Prostate gland (tissue), 2 donors: ENCODE data around the gene FAM43B. TPM values are rescaled to one million over a fixed set of nuclear protein-coding genes. Genes with fewer than 3 reads are reported as not detected.

Source experiments
- DNase-seq: peaks from one replicate; pipeline ENCODE4 v3.0.0-alpha.2; 2019; ENCODE audit warnings: low spot score
- H3K27ac ChIP-seq, 2 donors: fragments of 200-600 bp; sonication (generic); 2 replicates each; pipeline ENCODE4 v1.5.1; 2017 to 2019
- H3K27me3 ChIP-seq: fragments of 200-600 bp; sonication (generic); replicated peaks from 2 replicates; pipeline ENCODE4 v1.5.1; 2019; ENCODE audit not compliant: insufficient read depth
- H3K36me3 ChIP-seq, 2 donors: fragments of 200-600 bp; sonication (generic); 1 replicate in 1 of 2; 2 replicates in 1 of 2; pipeline versions ENCODE4 v1.5.1 to v1.8.1; 2017 to 2019
- H3K4me1 ChIP-seq: fragments of 200-600 bp; sonication (generic); replicated peaks from 2 replicates; pipeline ENCODE4 v1.5.1; 2019
- H3K4me3 ChIP-seq, 2 donors: fragments of 200-600 bp; sonication (generic); 2 replicates each; pipeline ENCODE4 v1.5.1; 2017 to 2019
- H3K9me3 ChIP-seq: fragments of 200-600 bp; sonication (generic); 2 replicates; pipeline ENCODE4 v1.5.1; 2017
- POLR2A ChIP-seq: fragments of 450-650 bp; IDR thresholded peaks from one replicate; pipeline ENCODE4 v1.6.1; 2016; ENCODE audit warnings: antibody characterized with exemption, mild to moderate bottlenecking
- POLR2AphosphoS5 ChIP-seq: sonication (generic); formaldehyde crosslinking; IDR thresholded peaks from one replicate; pipeline ENCODE4 v1.6.1; 2017; ENCODE audit warnings: antibody characterized with exemption
- WGBS: methylation state at CpG from one replicate; pipeline ENCODE4 v1.1.5; 2018; 5-methylcytosine and 5-hydroxymethylcytosine counted together
- intact Hi-C: fragments of 100-400 bp; cut with DNase I; formaldehyde crosslinking; loops from one replicate; pipeline ENCODE4 v1.14.2; 2022
- total RNA-seq, 2 donors: library from RNA; depleted of rRNA; stranded (reverse); fragments of >200 nt; gene quantifications; one replicate each; pipeline ENCODE4 v1.1.0, GENCODE V29; 2016
- TF ChIP-seq, protein P1 (sequence below), 4 experiments: fragments of 200-600 bp in 2 of 4; fragments of 450-650 bp in 2 of 4; sonication (generic) in 2 of 4; IDR thresholded peaks; 1 replicate in 3 of 4; 2 replicates in 1 of 4; pipeline ENCODE4 v1.5.1; 2016 to 2019; ENCODE audit warnings: antibody characterized with exemption in 4 of 4, mild to moderate bottlenecking in 2 of 4, moderate library complexity in 2 of 4

FAM43B gene
- total RNA-seq, 2 donors from 2014 or later, result 0.68 to 0.85 TPM

DNA sequence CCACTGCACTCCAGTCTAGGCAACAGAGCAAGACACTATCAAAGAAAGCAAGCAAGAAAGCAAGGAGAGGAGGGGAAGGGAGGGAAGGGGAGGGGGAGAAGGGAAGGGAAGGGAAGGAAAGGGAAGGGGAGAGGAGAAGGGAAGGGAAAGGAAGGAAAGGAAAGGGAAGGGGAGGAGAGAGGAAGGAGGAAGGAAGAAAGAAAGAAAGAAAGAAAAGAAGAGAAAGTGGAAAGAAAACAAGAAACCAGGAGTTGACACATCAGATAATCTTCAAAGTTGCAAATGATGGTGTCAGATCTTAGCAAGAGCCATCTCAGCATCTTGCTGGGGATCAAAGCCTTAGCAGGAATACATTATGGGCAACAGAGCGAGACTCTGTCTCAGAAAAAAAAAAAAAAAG, 21.6 kb downstream of the FAM43B start:
- Histone ChIP-seq H3K4me3 (no peak overlapping the region), H3K27me3 (peaks cover 4% of the 10 kb centered on the region), H3K9me3 (no peaks in the 10 kb centered on the region), H3K4me1 (no peaks in the 10 kb centered on the region), H3K27ac (no peak overlapping the region), H3K36me3 (no peaks in the 10 kb centered on the region)
- intact Hi-C loops, result no loop called here
- 80% methylated on average over 1 of the region's 1 CpG for WGBS
- no peak for DNase-seq
- TF ChIP-seq POLR2AphosphoS5 (no peak), POLR2A (no peak)
- TF ChIP-seq, protein P1, sequence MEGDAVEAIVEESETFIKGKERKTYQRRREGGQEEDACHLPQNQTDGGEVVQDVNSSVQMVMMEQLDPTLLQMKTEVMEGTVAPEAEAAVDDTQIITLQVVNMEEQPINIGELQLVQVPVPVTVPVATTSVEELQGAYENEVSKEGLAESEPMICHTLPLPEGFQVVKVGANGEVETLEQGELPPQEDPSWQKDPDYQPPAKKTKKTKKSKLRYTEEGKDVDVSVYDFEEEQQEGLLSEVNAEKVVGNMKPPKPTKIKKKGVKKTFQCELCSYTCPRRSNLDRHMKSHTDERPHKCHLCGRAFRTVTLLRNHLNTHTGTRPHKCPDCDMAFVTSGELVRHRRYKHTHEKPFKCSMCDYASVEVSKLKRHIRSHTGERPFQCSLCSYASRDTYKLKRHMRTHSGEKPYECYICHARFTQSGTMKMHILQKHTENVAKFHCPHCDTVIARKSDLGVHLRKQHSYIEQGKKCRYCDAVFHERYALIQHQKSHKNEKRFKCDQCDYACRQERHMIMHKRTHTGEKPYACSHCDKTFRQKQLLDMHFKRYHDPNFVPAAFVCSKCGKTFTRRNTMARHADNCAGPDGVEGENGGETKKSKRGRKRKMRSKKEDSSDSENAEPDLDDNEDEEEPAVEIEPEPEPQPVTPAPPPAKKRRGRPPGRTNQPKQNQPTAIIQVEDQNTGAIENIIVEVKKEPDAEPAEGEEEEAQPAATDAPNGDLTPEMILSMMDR (IDR thresholded peaks at IDR 0.05), result no peak

DNA sequence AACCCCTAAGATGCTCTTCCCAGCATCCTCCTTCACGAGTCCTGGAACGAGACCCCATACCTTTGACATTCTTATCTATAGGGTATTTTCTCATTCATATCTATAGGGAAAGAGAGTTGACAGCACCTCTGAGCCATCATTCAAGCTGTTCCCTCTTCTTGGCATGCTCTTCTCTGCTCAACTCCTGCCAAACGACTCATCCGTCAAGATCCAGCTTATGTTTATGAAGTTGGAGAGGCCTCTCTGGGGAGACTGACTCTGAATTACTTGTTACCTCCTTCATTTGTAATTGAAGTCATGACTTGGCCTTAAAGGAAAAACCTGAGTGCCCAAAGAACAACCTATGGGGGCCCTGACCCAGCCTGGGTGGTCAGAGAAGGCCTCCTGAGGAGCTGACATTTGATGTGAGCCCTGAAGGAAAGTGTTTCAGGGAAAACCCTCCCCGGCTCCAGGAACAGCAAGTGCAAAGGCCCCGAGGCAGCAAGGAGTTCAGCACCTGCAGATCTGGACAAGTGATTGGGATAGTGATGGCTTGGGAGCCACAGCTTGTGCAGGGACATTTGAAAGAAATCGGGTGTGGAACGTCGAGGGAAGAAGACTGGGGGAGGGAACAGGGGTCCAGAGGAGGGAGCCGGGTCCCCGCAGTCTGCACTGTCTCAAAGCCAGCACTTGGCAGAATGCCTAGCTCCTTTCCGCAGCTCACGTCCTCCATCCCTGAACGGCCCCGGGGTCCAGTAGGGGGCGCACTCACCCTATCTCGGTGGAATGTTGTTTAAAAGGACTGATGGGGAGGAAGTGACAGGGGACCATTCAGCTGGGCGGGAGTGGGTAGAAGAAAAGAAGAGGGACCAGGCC, 22.5 kb downstream of the FAM43B start:
- 28% methylated on average over 18 of the region's 18 CpGs for WGBS

DNA sequence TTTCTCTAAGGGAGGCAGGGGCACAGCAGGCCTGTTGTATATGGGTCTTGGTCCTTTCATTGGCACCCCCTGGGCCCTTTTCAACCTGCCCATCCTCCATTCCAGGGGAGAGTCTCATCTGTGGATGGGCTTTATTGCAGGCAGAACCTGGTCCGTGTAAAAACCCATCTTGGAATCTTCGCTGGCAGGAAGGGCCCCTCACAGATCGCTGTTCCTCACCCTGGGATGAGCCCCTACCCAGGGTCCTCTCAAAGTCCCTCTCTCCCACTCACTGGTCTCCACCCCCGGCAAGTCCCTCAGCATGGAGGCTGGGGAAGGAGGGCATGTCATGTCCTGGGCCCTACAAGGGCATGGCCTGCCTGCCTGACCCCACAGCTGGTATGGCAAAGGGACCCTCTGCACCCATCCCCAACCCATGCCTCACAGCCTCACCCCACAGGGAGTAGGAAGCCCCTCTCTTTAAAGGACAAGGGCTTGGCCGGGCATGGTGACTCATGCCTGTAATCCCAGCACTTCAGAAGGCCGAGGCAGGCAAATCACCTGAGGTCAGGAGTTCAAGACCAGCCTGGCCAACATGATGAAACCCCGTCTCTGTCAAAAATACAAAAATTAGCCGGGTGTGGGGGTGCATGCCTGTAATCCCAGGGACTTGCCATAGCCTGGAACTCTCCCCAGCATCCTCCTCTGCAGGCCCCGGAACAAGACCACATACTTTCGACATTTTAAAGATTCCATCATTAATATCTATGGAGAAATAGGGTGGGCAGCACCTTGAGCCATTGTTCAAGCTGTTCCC, 23.4 kb downstream of the FAM43B start:
- H3K9me3 ChIP-seq, result no peaks in the 10 kb centered on the region
- H3K36me3 ChIP-seq, result no peaks in the 10 kb centered on the region
- H3K27me3 ChIP-seq, result peaks cover 4% of the 10 kb centered on the region
- no peak overlapping the region for H3K4me3 ChIP-seq
- no peaks in the 10 kb centered on the region for H3K4me1 ChIP-seq
- DNase-seq, result no peak
- 71% methylated on average over 10 of the region's 10 CpGs for WGBS
- intact Hi-C loops, result no loop called here
- TF ChIP-seq POLR2A, result no peak
- TF ChIP-seq, protein P1 (IDR thresholded peaks at IDR 0.05), result no peak
- TF ChIP-seq POLR2AphosphoS5, result no peak
- H3K27ac ChIP-seq, result no peak overlapping the region

More for the DNA sequence above, 22.5 kb downstream of the FAM43B start:
- H3K27ac ChIP-seq, result no peak overlapping the region
- TF ChIP-seq POLR2AphosphoS5 (peak; percentile 53), POLR2A (no peak)
- TF ChIP-seq, protein P1 (IDR thresholded peaks at IDR 0.05), result peak in 3 of 4 experiments; percentile 56 to 65 (median 64)
- H3K4me3 ChIP-seq, result no peak overlapping the region
- DNase-seq, result peak; percentile 57
- no peaks in the 10 kb centered on the region for H3K9me3 ChIP-seq
- H3K27me3 ChIP-seq, result peaks cover 4% of the 10 kb centered on the region
- intact Hi-C loops, result no loop called here
- H3K4me1 ChIP-seq, result no peaks in the 10 kb centered on the region
- no peaks in the 10 kb centered on the region for H3K36me3 ChIP-seq

DNA sequence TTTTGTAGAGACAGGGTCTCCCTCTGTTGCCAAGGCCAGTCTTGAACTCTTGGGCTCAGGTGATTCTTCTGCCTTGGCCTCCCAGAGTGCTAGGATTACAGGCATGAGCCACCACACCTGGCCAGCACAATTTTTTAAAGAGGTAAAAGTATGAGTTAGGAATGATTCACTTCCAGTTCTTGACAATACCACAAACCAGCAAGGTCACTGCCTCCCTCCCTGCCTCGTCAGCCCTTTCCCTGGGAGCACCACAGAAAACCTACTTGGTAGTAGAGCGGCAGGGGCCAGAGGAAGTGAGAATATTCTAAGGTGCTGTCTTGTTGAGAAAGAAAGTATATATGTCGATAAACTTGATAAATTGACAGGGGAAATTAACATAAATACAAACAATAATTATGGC, 25.7 kb downstream of the FAM43B start:
- TF ChIP-seq POLR2AphosphoS5, result no peak
- TF ChIP-seq, protein P1 (IDR thresholded peaks at IDR 0.05), result no peak
- no peak for TF ChIP-seq POLR2A
- H3K27me3 ChIP-seq, result peaks cover 4% of the 10 kb centered on the region
- WGBS, result 88% methylated on average over 3 of the region's 3 CpGs
- DNase-seq, result no peak
- no peak overlapping the region for H3K27ac ChIP-seq
- no peaks in the 10 kb centered on the region for H3K4me1 ChIP-seq
- H3K36me3 ChIP-seq, result no peaks in the 10 kb centered on the region
- H3K9me3 ChIP-seq, result no peaks in the 10 kb centered on the region
- H3K4me3 ChIP-seq, result no peak overlapping the region
- intact Hi-C loops, result no loop called here
